D721Med (cell line): Measurements from ENCODE around the gene SALL4.

ENCODE experiments used
- DNase-seq: peaks from one replicate; pipeline ENCODE4 v3.0.0; 2011; ENCODE audit warnings: low spot score; ENCODE audit not compliant: insufficient read length
- FAIRE-seq: peaks from 2 replicates; lab custom pipeline; 2011; peaks lifted over from hg19 to GRCh38; lab: Jason Lieb, UNC
- TF ChIP-seq, protein P1 (sequence below): IDR thresholded peaks from 2 replicates; pipeline ENCODE4 v1.5.1; 2012; ENCODE audit warnings: mild to moderate bottlenecking, control low read depth; ENCODE audit not compliant: insufficient read depth; ENCODE audit errors: missing control alignments

SALL4 gene

DNA sequence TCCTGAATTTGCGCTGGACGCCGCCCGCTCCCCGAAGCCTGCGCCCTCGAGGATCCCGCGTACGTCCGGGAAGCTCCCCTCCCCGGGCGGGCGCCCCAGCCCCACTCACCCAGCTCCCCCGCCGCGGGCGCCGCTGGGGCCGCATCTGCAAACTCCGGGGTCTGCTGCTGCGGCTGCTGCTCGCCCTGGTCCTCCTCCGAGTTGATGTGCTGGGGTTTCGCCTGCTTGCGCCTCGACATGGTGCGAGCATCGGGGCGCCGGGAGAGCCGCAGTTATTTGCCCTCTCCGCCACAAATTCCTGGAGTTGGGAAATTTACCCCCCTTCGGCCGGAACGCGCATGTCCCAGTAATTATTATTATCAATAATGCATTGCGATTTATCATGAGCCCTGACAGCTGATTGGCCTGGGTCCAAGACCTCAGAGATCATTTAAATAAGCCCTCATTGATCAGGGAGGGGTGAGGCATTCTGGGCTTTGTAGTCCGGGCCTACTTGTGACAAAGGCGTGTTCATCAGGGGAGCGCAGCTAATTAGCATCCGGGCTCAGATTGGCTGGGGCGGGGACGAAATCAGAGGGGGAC lies at the start of gene SALL4:
TSS of gene SALL4 (minus strand) at position 352 of the 582 bp plus-strand sequence. CDS start at position 239, 113 bp downstream.
- FAIRE-seq (no peak), DNase-seq (no peak)
- TF ChIP-seq, protein P1, sequence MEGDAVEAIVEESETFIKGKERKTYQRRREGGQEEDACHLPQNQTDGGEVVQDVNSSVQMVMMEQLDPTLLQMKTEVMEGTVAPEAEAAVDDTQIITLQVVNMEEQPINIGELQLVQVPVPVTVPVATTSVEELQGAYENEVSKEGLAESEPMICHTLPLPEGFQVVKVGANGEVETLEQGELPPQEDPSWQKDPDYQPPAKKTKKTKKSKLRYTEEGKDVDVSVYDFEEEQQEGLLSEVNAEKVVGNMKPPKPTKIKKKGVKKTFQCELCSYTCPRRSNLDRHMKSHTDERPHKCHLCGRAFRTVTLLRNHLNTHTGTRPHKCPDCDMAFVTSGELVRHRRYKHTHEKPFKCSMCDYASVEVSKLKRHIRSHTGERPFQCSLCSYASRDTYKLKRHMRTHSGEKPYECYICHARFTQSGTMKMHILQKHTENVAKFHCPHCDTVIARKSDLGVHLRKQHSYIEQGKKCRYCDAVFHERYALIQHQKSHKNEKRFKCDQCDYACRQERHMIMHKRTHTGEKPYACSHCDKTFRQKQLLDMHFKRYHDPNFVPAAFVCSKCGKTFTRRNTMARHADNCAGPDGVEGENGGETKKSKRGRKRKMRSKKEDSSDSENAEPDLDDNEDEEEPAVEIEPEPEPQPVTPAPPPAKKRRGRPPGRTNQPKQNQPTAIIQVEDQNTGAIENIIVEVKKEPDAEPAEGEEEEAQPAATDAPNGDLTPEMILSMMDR = no peak

DNA sequence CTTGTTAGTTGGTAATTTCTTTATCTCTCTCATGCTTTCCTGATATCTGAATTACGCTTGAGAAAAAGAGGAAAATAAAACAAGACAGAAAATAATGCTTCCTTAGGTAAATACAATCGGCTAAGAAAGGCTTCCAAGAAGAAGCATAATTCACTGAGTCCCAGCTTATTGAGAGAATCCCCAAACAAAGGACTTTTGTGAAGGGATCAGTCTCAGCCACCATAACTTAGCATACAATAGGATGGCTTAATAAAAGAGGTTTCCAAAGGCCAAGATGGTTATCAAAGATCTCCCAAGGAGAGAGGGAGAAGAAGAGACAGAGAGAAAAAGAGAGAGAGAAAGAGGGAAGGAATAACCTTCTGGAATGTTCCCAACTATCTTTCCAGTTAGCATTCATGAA lies 46.0 kb upstream of the SALL4 start:
- TF ChIP-seq, protein P1 = no peak
- FAIRE-seq = no peak
- DNase-seq = no peak

DNA sequence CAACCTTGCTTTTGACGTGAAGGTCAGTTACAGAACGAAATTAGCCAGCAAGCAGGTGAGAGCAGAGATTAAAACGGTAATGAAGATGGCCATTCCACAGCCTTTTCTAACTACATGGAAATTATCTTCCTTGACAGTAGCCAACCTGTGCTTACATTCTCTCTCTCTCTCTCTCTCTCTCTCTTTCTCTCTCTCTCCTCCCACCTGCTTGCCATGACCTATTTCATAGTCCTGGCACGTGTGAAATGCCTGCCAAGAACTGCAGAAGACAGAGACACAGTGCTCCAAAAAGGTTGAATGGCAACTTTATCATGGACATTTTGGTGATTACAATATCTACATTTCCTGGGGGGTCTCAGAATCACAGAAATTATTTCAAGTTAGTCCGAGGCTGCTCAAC lies 38.5 kb upstream of the SALL4 start:
- DNase-seq (no peak), FAIRE-seq (no peak)
- TF ChIP-seq, protein P1 = no peak

DNA sequence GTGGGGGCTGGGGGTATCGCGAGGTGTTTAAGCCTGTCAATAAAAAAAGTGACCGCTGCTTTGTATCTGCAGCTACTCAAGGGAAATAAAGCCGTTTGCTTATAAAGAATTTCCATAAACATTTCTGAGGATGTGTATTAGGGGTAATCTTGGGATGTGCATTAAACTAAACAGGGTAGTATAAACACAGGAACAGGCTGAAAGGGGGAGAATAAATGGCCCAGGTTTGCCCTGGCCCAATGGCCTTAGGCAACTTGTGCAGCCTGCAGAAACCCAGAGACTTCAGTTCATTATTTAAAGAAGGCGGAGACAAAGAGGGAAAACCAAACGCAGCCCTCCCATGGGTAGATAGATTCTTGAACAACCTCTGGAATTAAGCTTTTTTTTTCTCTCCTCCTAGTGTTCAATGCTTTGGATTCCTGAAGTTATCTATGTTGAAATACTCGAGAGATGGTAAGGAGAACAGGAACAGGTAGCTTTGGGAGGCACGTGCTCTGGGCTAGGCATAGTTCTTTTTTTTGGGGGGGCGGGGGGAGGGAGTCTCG lies 35.6 kb upstream of the SALL4 start:
- TF ChIP-seq, protein P1 = no peak
- FAIRE-seq = no peak
- no peak for DNase-seq

DNA sequence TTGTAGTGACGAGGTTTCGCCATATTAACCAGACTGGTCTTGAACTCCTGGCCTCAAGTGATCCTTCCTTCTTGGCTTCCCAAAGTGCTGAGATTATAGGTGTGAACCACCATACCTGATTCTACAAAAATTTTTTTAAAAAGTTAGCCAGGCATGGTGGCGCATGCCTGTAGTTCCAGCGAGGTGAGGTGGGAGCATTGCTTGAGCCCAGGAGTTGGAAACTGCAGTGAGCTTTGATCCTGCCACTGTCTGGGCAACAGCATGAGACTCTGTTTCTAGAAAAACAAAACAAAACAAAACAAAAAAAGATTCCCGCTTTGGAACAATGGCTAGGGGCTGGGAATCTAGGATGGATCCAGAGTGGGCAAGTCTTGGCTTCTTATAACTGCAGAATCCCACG lies 35.1 kb upstream of the SALL4 start:
- TF ChIP-seq, protein P1 = no peak
- no peak for FAIRE-seq

DNA sequence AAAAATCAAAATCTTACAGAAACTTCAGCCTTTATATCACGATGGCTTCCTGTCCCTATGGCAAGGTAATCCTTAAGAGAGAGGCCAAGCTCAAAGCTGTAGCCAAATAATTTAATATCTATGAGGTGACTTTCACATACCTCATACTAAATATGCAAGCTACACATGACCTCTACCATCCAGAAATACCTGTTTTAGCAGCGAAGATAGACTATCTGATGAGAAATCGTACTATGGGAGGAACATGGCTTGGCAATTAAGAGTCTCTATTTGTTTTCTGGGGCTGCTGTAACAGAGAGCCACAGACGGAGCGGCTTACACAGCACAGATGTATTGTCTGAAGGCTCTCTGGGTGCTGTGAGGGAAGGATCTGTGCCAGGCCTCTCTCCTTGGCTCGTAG lies 31.0 kb upstream of the SALL4 start:
- FAIRE-seq = no peak
- DNase-seq = no peak

More for the DNA sequence above, 35.1 kb upstream of the SALL4 start:
- DNase-seq = no peak

DNA sequence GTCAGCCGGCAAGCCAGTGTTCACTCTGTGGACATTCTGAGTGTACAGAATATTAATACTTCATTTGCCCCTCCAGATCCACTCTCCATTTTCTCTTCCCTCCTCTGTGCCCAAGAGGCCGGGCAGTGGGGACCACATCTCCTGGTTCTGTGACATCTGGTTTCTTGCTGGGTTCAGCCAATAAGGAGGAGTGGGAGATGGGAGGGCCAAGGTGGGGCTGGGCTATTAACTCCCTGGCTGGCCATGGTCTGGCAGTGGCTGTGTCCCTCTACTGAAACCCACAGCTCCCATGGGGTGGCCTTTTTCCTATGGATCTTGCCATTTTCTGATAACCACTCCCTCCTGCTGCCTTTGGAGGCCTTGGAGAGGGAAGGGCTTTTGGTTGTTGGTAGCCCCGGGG lies 30.0 kb upstream of the SALL4 start:
- DNase-seq (no peak), FAIRE-seq (no peak)
- TF ChIP-seq, protein P1 = no peak

More for the DNA sequence above, 31.0 kb upstream of the SALL4 start:
- TF ChIP-seq, protein P1 = no peak
